ENCODE measurements around the gene HEMK1.

GRCh38 chr3:50575372-50575771, 6.0 kb downstream of the HEMK1 start:
- TF ChIP-seq, protein P1, sequence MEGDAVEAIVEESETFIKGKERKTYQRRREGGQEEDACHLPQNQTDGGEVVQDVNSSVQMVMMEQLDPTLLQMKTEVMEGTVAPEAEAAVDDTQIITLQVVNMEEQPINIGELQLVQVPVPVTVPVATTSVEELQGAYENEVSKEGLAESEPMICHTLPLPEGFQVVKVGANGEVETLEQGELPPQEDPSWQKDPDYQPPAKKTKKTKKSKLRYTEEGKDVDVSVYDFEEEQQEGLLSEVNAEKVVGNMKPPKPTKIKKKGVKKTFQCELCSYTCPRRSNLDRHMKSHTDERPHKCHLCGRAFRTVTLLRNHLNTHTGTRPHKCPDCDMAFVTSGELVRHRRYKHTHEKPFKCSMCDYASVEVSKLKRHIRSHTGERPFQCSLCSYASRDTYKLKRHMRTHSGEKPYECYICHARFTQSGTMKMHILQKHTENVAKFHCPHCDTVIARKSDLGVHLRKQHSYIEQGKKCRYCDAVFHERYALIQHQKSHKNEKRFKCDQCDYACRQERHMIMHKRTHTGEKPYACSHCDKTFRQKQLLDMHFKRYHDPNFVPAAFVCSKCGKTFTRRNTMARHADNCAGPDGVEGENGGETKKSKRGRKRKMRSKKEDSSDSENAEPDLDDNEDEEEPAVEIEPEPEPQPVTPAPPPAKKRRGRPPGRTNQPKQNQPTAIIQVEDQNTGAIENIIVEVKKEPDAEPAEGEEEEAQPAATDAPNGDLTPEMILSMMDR (IDR thresholded peaks at IDR 0.05) = no peak
- no peak for TF ChIP-seq POLR2A (IDR thresholded peaks at IDR 0.05)

Data from body of pancreas (tissue), 4 donors.